Osteocyte (in vitro differentiated cells): ENCODE measurements around the gene KRTAP12-3. TPM values are rescaled to one million over a fixed set of nuclear protein-coding genes. Genes with fewer than 3 reads are reported as not detected.

Experiments
- DNase-seq: peaks from one replicate; pipeline ENCODE4 v3.0.0; 2021; ENCODE audit warnings: mixed read lengths; ENCODE audit not compliant: unreplicated experiment; ENCODE audit errors: extremely low spot score
- H3K27ac Mint-ChIP-seq: one replicate; pipeline ENCODE4 v1.8.0; 2021; ENCODE audit warnings: mild to moderate bottlenecking, mixed read lengths; ENCODE audit not compliant: unreplicated experiment
- H3K27me3 Mint-ChIP-seq: one replicate; pipeline ENCODE4 v1.8.0; 2021; ENCODE audit warnings: mixed read lengths; ENCODE audit not compliant: unreplicated experiment
- H3K36me3 Mint-ChIP-seq: one replicate; pipeline ENCODE4 v1.8.0; 2021; ENCODE audit warnings: mixed read lengths; ENCODE audit not compliant: unreplicated experiment
- H3K4me1 Mint-ChIP-seq: one replicate; pipeline ENCODE4 v1.8.0; 2021; ENCODE audit warnings: mixed read lengths; ENCODE audit not compliant: unreplicated experiment
- H3K4me3 Mint-ChIP-seq: one replicate; pipeline ENCODE4 v1.8.0; 2021; ENCODE audit warnings: mild to moderate bottlenecking, moderate library complexity, mixed read lengths; ENCODE audit not compliant: unreplicated experiment
- H3K9me3 Mint-ChIP-seq: one replicate; pipeline ENCODE4 v1.8.0; 2021; ENCODE audit warnings: mixed read lengths; ENCODE audit not compliant: unreplicated experiment
- CTCF ChIP-seq: fragments of 200-600 bp; sonication (generic); IDR thresholded peaks from 2 replicates; pipeline ENCODE4 v1.5.0; 2021; ENCODE audit warnings: antibody characterized with exemption, mild to moderate bottlenecking, moderate library complexity
- total RNA-seq: library from RNA; stranded (reverse); gene quantifications from 2 replicates; pipeline ENCODE4 v1.2.1, GENCODE V29; 2021

Gene KRTAP12-3
- total RNA-seq, 1 donor from 2014 or later, result not detected

GRCh38 chr21:44704636-44705001 is 46.9 kb downstream of the KRTAP12-3 start:
- DNase-seq, result peak; percentile 79
- H3K36me3 Mint-ChIP-seq, result no peaks in the 10 kb centered on the region
- no peak for TF ChIP-seq CTCF
- H3K9me3 Mint-ChIP-seq, result no peaks in the 10 kb centered on the region
- H3K27ac Mint-ChIP-seq, result no peak overlapping the region
- H3K4me1 Mint-ChIP-seq, result peaks cover 18% of the 10 kb centered on the region
- peaks cover 65% of the 10 kb centered on the region for H3K27me3 Mint-ChIP-seq
- no peak overlapping the region for H3K4me3 Mint-ChIP-seq

GRCh38 chr21:44706026-44706705 is 48.4 kb downstream of the KRTAP12-3 start:
- DNase-seq, result peak; percentile 65
- peaks cover 68% of the 10 kb centered on the region for H3K27me3 Mint-ChIP-seq
- no peak overlapping the region for H3K27ac Mint-ChIP-seq
- H3K36me3 Mint-ChIP-seq, result no peaks in the 10 kb centered on the region
- H3K4me3 Mint-ChIP-seq, result no peak overlapping the region
- H3K4me1 Mint-ChIP-seq, result peaks cover 13% of the 10 kb centered on the region
- no peaks in the 10 kb centered on the region for H3K9me3 Mint-ChIP-seq
- TF ChIP-seq CTCF, result no peak

- Mint-ChIP-seq H3K4me3 (no peak overlapping the region), H3K36me3 (no peaks in the 10 kb centered on the region), H3K9me3 (no peaks in the 10 kb centered on the region), H3K27ac (no peak overlapping the region), H3K27me3 (peaks cover 69% of the 10 kb centered on the region), H3K4me1 (peaks cover 13% of the 10 kb centered on the region)
- peak; percentile 83 for DNase-seq
- TF ChIP-seq CTCF, result no peak
Measured at GRCh38 chr21:44706706-44707581, 49.2 kb downstream of the KRTAP12-3 start.

Other genes with a start within 250 kb of the KRTAP12-3 start
- 4.0 and 4.2 TPM in 2 replicates for gene LRRC3, start 202.4 kb upstream of the KRTAP12-3 start, total RNA-seq
- gene KRTAP10-1, start 117.7 kb upstream of the KRTAP12-3 start, total RNA-seq, result not detected in 2 replicates
- gene KRTAP10-2, start 106.4 kb upstream of the KRTAP12-3 start, total RNA-seq, result not detected in 2 replicates
- gene KRTAP10-3, start 99.1 kb upstream of the KRTAP12-3 start, total RNA-seq, result not detected in 2 replicates
- gene KRTAP10-4, start 84.2 kb upstream of the KRTAP12-3 start, total RNA-seq, result not detected in 2 replicates
- gene KRTAP10-5, start 77.3 kb upstream of the KRTAP12-3 start, total RNA-seq, result not detected in 2 replicates
- not detected in 2 replicates for gene KRTAP10-6, start 65.4 kb upstream of the KRTAP12-3 start, total RNA-seq
- not detected in 2 replicates for gene KRTAP10-7, start 57.3 kb upstream of the KRTAP12-3 start, total RNA-seq
- not detected in 2 replicates for gene KRTAP10-8, start 45.9 kb upstream of the KRTAP12-3 start, total RNA-seq
- gene KRTAP10-9, start 30.8 kb upstream of the KRTAP12-3 start, total RNA-seq, result not detected in 2 replicates
- gene KRTAP10-10, start 20.6 kb upstream of the KRTAP12-3 start, total RNA-seq, result not detected in 2 replicates
- not detected in 2 replicates for gene KRTAP10-11, start 11.5 kb upstream of the KRTAP12-3 start, total RNA-seq
- not detected in 2 replicates for gene KRTAP12-4, start 3.3 kb upstream of the KRTAP12-3 start, total RNA-seq
- not detected in 2 replicates for gene KRTAP12-2, start 9.0 kb downstream of the KRTAP12-3 start, total RNA-seq
- not detected in 2 replicates for gene KRTAP12-1, start 24.2 kb downstream of the KRTAP12-3 start, total RNA-seq
- not detected in 2 replicates for gene KRTAP10-12, start 39.2 kb downstream of the KRTAP12-3 start, total RNA-seq
- gene TSPEAR, start 53.6 kb downstream of the KRTAP12-3 start, total RNA-seq, result not detected in 2 replicates
- gene UBE2G2, start 143.9 kb downstream of the KRTAP12-3 start, total RNA-seq, result 74.7 and 78.7 TPM in 2 replicates
- gene SUMO3, start 160.1 kb downstream of the KRTAP12-3 start, total RNA-seq, result 69.6 and 74.9 TPM in 2 replicates
- gene PTTG1IP, start 215.8 kb downstream of the KRTAP12-3 start, total RNA-seq, result 318 and 328 TPM in 2 replicates